ENCODE results near the gene SHISA2. TPM values are rescaled to one million over a fixed set of nuclear protein-coding genes. Genes with fewer than 3 reads are reported as not detected.
A peak's percentile ranks its signal among the peaks of the same experiment; 100 is the strongest.
"Not testable (repeated sequence)": the region's sequence is repeated elsewhere in the genome, so short reads cannot be mapped to it uniquely, and the experiment has no call there.

SHISA2 gene
- 1 to 10 TPM in 4 of 5 experiments, under 1 TPM in 1; 0.98 to 3.6 (median 1.6) TPM for total RNA-seq
- polyA plus RNA-seq: under 1 TPM; 0.25 to 0.95 TPM
- 19.1 reads per million, percentile 49 among the genes with 10 or more reads in this experiment for total RNA-seq

GRCh38 chr13:26051657-26052311, at the start of gene SHISA2:
Gene SHISA2 (minus strand): TSS chr13:26052016. CDS start chr13:26050975, 1,041 bp downstream.
- Mint-ChIP-seq H3K4me3 (peak within 1 kb of the TSS; percentile 77 to 89 (median 83)), H3K9me3 (peaks cover 0 to 3% (median 0%) of the 10 kb centered on the region in 11 donors), H3K36me3 (peaks cover 0 to 2% (median 0%) of the 10 kb centered on the region in 5 donors), H3K4me1 (peaks cover 0 to 37% (median 17%) of the 10 kb centered on the region in 7 donors), H3K27me3 (peaks cover 0 to 71% (median 29%) of the 10 kb centered on the region in 5 donors), H3K27ac (peak within 1 kb of the TSS in 4 of 9 donors; percentile 16 to 67 (median 60))
- H3K36me3 ChIP-seq (ENCODE audit: control insufficient read depth in 2 of 3, insufficient read depth in 3 of 3, low read length in 3 of 3): no peaks in the 10 kb centered on the region
- no peaks in the 10 kb centered on the region for H3K9me3 ChIP-seq (ENCODE audit: control insufficient read depth in 2 of 3, low read length in 3 of 3)
- peaks cover 0 to 6% of the 10 kb centered on the region in 2 donors for H3K27me3 ChIP-seq (ENCODE audit: control insufficient read depth in 2 of 2, insufficient read depth in 2 of 2, low read length in 2 of 2)
- ATAC-seq (peak; percentile 82), DNase-seq (peak; percentile 2 to 51 (median 31))
- peak within 1 kb of the TSS; percentile 13 for H3K27ac ChIP-seq (ENCODE audit: low read depth, low read length)
- intact Hi-C loops (cut with micrococcal nuclease): loop anchor here (1.0 to 5.0 kb wide), 8 partner anchors 39 to 289 kb away; no protein-coding TSS in a partner anchor
- ChIA-PET POLR2A (interaction anchor here (0.5 to 1.7 kb wide), 7 partner anchors 37 to 206 kb away, joined by 3 to 7 read pairs (median 3); no protein-coding TSS in a partner anchor), CTCF (no interaction called here)
- peak within 1 kb of the TSS; percentile 39 for H3K4me3 ChIP-seq (ENCODE audit: low read length)
- peaks cover 0 to 11% of the 10 kb centered on the region in 2 donors for H3K4me1 ChIP-seq (ENCODE audit: control insufficient read depth in 2 of 2, insufficient read depth in 2 of 2, low read length in 2 of 2)

- no peaks in the 10 kb centered on the region for H3K4me1 ChIP-seq (ENCODE audit: control insufficient read depth in 2 of 2, insufficient read depth in 2 of 2, low read length in 2 of 2)
- H3K9me3 ChIP-seq (ENCODE audit: control insufficient read depth in 2 of 3, low read length in 3 of 3): no peaks in the 10 kb centered on the region
- no peak overlapping the region for H3K4me3 ChIP-seq (ENCODE audit: low read length)
- DNase-seq: no peak
- intact Hi-C loops (cut with micrococcal nuclease): no loop called here
- POLR2A ChIA-PET: no interaction called here
- H3K27ac ChIP-seq (ENCODE audit: low read depth, low read length): no peak overlapping the region
- Mint-ChIP-seq H3K4me3 (no peak overlapping the region), H3K4me1 (no peaks in the 10 kb centered on the region), H3K27ac (no peak overlapping the region), H3K27me3 (peaks cover 14 to 52% (median 43%) of the 10 kb centered on the region in 5 donors), H3K36me3 (no peaks in the 10 kb centered on the region), H3K9me3 (peaks cover 0 to 12% (median 0%) of the 10 kb centered on the region in 11 donors)
- H3K36me3 ChIP-seq (ENCODE audit: control insufficient read depth in 2 of 3, insufficient read depth in 3 of 3, low read length in 3 of 3): no peaks in the 10 kb centered on the region
- no peaks in the 10 kb centered on the region for H3K27me3 ChIP-seq (ENCODE audit: control insufficient read depth in 2 of 2, insufficient read depth in 2 of 2, low read length in 2 of 2)
- CTCF ChIA-PET: no interaction called here
- no peak for ATAC-seq
These were observed 44.2 kb upstream of the SHISA2 start for GRCh38 chr13:26095846-26096610.

GRCh38 chr13:26095338-26095737, 43.5 kb upstream of the SHISA2 start:
- Mint-ChIP-seq H3K4me3 (no peak overlapping the region), H3K27me3 (peaks cover 14 to 54% (median 43%) of the 10 kb centered on the region in 5 donors), H3K27ac (no peak overlapping the region), H3K4me1 (no peaks in the 10 kb centered on the region), H3K9me3 (peaks cover 0 to 12% (median 0%) of the 10 kb centered on the region in 11 donors), H3K36me3 (no peaks in the 10 kb centered on the region)
- ChIA-PET POLR2A (no interaction called here), CTCF (no interaction called here)
- no peak overlapping the region for H3K27ac ChIP-seq (ENCODE audit: low read depth, low read length)
- intact Hi-C loops (cut with micrococcal nuclease): no loop called here
- ATAC-seq: no peak
- H3K4me1 ChIP-seq (ENCODE audit: control insufficient read depth in 2 of 2, insufficient read depth in 2 of 2, low read length in 2 of 2): no peaks in the 10 kb centered on the region
- DNase-seq: no peak
- no peaks in the 10 kb centered on the region for H3K9me3 ChIP-seq (ENCODE audit: control insufficient read depth in 2 of 3, low read length in 3 of 3)
- no peaks in the 10 kb centered on the region for H3K27me3 ChIP-seq (ENCODE audit: control insufficient read depth in 2 of 2, insufficient read depth in 2 of 2, low read length in 2 of 2)
- no peaks in the 10 kb centered on the region for H3K36me3 ChIP-seq (ENCODE audit: control insufficient read depth in 2 of 3, insufficient read depth in 3 of 3, low read length in 3 of 3)
- no peak overlapping the region for H3K4me3 ChIP-seq (ENCODE audit: low read length)

- H3K27ac Mint-ChIP-seq; H3K4me1 ChIP-seq (ENCODE audit: control insufficient read depth in 2 of 2, insufficient read depth in 2 of 2, low read length in 2 of 2); H3K4me3 ChIP-seq (ENCODE audit: low read length); H3K27ac ChIP-seq (ENCODE audit: low read depth, low read length); H3K36me3 Mint-ChIP-seq; DNase-seq; ATAC-seq; H3K36me3 ChIP-seq (ENCODE audit: control insufficient read depth in 2 of 3, insufficient read depth in 3 of 3, low read length in 3 of 3); H3K9me3 Mint-ChIP-seq; H3K9me3 ChIP-seq (ENCODE audit: control insufficient read depth in 2 of 3, low read length in 3 of 3); POLR2A ChIA-PET; H3K4me1 Mint-ChIP-seq; H3K27me3 ChIP-seq (ENCODE audit: control insufficient read depth in 2 of 2, insufficient read depth in 2 of 2, low read length in 2 of 2); H3K4me3 Mint-ChIP-seq; intact Hi-C loops (cut with micrococcal nuclease): not testable (repeated sequence)
- CTCF ChIA-PET: interaction anchor here (0.7 kb wide), 1 partner anchor 418 kb away, joined by 3 read pairs; no protein-coding TSS in a partner anchor
- H3K27me3 Mint-ChIP-seq: peaks cover 23 to 45% (median 30%) of the 10 kb centered on the region in 5 donors
These were observed 25.0 kb upstream of the SHISA2 start for GRCh38 chr13:26076821-26077220.

GRCh38 chr13:26075498-26075897, 23.7 kb upstream of the SHISA2 start:
- intact Hi-C loops (cut with micrococcal nuclease): no loop called here
- H3K27me3 ChIP-seq (ENCODE audit: control insufficient read depth in 2 of 2, insufficient read depth in 2 of 2, low read length in 2 of 2): peaks cover 0 to 2% of the 10 kb centered on the region in 2 donors
- H3K4me3 Mint-ChIP-seq: no peak overlapping the region
- ChIA-PET POLR2A (no interaction called here), CTCF (no interaction called here)
- H3K4me1 ChIP-seq (ENCODE audit: control insufficient read depth in 2 of 2, insufficient read depth in 2 of 2, low read length in 2 of 2): no peaks in the 10 kb centered on the region
- H3K27ac Mint-ChIP-seq: no peak overlapping the region
- no peak for DNase-seq
- no peaks in the 10 kb centered on the region for H3K9me3 ChIP-seq (ENCODE audit: control insufficient read depth in 2 of 3, low read length in 3 of 3)
- H3K27me3 Mint-ChIP-seq: peaks cover 18 to 46% (median 34%) of the 10 kb centered on the region in 5 donors
- no peaks in the 10 kb centered on the region for H3K36me3 Mint-ChIP-seq
- peaks cover 0 to 3% (median 0%) of the 10 kb centered on the region in 7 donors for H3K4me1 Mint-ChIP-seq
- H3K4me3 ChIP-seq (ENCODE audit: low read length): no peak overlapping the region
- ATAC-seq: no peak
- no peak overlapping the region for H3K27ac ChIP-seq (ENCODE audit: low read depth, low read length)
- no peaks in the 10 kb centered on the region for H3K9me3 Mint-ChIP-seq
- H3K36me3 ChIP-seq (ENCODE audit: control insufficient read depth in 2 of 3, insufficient read depth in 3 of 3, low read length in 3 of 3): no peaks in the 10 kb centered on the region

- ChIA-PET POLR2A (no interaction called here), CTCF (no interaction called here)
- Histone ChIP-seq H3K4me1 (ENCODE audit: control insufficient read depth in 2 of 2, insufficient read depth in 2 of 2, low read length in 2 of 2) (no peaks in the 10 kb centered on the region), H3K36me3 (ENCODE audit: control insufficient read depth in 2 of 3, insufficient read depth in 3 of 3, low read length in 3 of 3) (no peaks in the 10 kb centered on the region), H3K27ac (ENCODE audit: low read depth, low read length) (no peak overlapping the region), H3K27me3 (ENCODE audit: control insufficient read depth in 2 of 2, insufficient read depth in 2 of 2, low read length in 2 of 2) (peaks cover 0 to 2% of the 10 kb centered on the region in 2 donors), H3K4me3 (ENCODE audit: low read length) (no peak overlapping the region), H3K9me3 (ENCODE audit: control insufficient read depth in 2 of 3, low read length in 3 of 3) (no peaks in the 10 kb centered on the region)
- ATAC-seq (no peak), DNase-seq (no peak)
- Mint-ChIP-seq H3K4me3 (no peak overlapping the region), H3K36me3 (no peaks in the 10 kb centered on the region), H3K9me3 (no peaks in the 10 kb centered on the region), H3K27me3 (peaks cover 17 to 48% (median 34%) of the 10 kb centered on the region in 5 donors), H3K4me1 (peaks cover 0 to 3% (median 0%) of the 10 kb centered on the region in 7 donors), H3K27ac (no peak overlapping the region)
- intact Hi-C loops (cut with micrococcal nuclease): no loop called here
These were observed 22.9 kb upstream of the SHISA2 start for GRCh38 chr13:26074706-26075105.

Measured in naive thymus-derived CD4-positive, alpha-beta T cell (primary cell).